T follicular helper cell (primary cell): Measurements from ENCODE around the gene TCF25.
"Not testable (repeated sequence)": the region's sequence is repeated elsewhere in the genome, so short reads cannot be mapped to it uniquely, and the experiment has no call there.

Experiments used
- DNase-seq: peaks from one replicate; pipeline ENCODE4 v3.0.0-alpha.2; 2020; ENCODE audit warnings: low read depth

TCF25 gene

DNA sequence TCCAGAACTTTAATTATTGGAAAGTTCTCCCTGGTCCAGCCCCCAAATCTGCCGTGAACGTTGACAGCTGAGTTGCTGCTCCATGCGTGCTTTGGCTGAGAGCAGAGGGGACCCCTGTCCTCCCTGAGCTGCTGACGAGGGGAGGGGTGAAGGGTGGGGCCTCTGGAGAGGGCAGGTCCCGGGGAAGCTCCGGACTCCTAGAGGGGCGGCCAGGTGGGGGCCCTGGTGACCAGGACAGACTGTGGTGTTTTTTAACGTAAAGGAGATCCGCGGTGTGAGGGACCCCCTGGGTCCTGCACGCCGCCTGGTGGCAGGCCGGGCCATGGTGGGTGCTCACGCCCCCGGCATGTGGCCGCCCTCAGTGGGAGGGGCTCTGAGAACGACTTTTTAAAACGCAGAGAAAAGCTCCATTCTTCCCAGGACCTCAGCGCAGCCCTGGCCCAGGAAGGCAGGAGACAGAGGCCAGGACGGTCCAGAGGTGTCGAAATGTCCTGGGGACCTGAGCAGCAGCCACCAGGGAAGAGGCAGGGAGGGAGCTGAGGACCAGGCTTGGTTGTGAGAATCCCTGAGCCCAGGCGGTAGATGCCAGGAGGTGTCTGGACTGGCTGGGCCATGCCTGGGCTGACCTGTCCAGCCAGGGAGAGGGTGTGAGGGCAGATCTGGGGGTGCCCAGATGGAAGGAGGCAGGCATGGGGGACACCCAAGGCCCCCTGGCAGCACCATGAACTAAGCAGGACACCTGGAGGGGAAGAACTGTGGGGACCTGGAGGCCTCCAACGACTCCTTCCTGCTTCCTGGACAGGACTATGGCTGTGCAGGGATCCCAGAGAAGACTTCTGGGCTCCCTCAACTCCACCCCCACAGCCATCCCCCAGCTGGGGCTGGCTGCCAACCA is 45.3 kb downstream of the TCF25 start, which contains the start of gene MC1R:
Gene MC1R, plus strand, starts transcription at position 410 of the 895 bp plus-strand sequence. Its CDS starts 397 bp downstream, at position 807.
- DNase-seq = no peak

DNA sequence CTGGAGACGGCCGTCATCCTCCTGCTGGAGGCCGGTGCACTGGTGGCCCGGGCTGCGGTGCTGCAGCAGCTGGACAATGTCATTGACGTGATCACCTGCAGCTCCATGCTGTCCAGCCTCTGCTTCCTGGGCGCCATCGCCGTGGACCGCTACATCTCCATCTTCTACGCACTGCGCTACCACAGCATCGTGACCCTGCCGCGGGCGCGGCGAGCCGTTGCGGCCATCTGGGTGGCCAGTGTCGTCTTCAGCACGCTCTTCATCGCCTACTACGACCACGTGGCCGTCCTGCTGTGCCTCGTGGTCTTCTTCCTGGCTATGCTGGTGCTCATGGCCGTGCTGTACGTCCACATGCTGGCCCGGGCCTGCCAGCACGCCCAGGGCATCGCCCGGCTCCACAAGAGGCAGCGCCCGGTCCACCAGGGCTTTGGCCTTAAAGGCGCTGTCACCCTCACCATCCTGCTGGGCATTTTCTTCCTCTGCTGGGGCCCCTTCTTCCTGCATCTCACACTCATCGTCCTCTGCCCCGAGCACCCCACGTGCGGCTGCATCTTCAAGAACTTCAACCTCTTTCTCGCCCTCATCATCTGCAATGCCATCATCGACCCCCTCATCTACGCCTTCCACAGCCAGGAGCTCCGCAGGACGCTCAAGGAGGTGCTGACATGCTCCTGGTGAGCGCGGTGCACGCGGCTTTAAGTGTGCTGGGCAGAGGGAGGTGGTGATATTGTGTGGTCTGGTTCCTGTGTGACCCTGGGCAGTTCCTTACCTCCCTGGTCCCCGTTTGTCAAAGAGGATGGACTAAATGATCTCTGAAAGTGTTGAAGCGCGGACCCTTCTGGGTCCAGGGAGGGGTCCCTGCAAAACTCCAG is 46.4 kb downstream of the TCF25 start:
- no peak for DNase-seq

DNA sequence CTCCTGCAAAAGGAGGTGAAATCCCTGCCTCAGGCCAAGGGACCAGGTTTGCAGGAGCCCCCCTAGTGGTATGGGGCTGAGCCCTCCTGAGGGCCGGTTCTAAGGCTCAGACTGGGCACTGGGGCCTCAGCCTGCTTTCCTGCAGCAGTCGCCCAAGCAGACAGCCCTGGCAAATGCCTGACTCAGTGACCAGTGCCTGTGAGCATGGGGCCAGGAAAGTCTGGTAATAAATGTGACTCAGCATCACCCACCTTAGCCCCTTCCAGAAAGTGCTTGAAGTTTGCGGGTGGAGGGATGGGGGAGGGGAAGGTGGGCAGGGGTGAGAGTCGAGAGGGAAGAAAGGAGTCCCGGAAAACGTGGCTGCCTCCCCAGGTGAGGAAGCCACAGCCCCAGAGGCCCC is 47.3 kb downstream of the TCF25 start:
- DNase-seq = no peak

DNA sequence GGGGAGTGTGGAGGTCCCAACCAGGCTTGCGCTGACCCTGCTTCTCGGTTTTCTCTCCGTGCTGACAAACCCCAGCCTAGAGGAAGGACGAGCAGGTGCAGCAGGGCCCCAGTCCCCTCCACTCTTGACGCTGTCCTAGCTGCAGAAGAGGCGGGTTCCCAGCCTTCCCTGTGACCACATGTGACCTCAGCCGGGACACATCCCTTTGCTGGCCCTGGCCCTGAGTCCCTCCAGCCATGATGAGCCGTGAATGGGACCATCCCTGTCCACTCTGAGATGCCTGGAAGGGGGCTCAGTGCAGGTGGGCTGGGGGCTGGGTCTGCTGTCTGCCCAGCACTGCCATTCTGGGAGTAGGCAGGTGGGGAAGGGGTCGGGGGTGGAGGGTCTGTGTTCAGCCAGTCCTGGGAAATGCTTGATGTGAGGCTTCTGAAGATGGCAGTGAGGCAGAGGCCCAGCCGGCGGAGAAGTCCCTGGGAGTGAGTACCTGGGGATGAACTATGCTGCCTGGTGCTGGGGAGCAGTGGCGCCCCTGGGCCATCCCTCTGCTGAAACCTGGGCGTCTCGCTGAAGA is 47.8 kb downstream of the TCF25 start:
- DNase-seq = no peak

DNA sequence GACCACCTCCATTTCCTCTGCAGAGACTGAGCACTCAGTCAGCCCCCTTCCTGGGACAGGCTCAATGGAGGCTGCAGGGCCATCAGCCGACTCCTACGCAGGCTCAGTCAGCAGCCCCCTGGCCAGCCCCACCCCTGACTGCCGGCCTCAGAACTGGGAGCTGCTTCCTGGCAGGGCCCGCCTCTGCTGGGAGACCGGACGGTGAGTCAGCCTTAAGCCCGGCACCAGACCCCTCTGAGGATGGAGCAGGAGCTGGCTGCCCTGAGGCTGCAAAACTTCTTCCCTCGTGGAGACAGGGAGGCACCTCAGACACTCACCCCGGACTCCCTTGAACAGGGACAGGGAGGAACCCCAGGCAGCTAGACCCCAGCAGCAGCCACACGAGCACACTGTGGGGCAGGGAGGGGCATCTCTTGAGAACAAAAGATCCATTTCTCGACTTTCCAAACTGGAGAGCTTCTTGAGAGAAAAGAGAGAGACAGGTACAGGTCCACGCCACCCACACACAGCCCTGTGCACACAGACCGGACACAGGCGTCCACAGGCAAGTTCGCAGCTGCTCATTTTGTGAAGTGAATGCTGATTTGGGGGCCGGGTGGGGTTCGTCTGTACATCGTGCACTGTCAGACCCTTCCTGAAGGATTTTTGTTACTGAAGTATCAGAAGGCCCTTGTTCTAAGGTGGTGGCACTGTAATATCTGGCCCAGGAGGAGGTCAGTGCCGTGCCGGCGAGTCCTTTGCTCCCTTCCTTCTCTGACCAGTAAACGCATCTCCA is 48.5 kb downstream of the TCF25 start:
- no peak for DNase-seq

DNA sequence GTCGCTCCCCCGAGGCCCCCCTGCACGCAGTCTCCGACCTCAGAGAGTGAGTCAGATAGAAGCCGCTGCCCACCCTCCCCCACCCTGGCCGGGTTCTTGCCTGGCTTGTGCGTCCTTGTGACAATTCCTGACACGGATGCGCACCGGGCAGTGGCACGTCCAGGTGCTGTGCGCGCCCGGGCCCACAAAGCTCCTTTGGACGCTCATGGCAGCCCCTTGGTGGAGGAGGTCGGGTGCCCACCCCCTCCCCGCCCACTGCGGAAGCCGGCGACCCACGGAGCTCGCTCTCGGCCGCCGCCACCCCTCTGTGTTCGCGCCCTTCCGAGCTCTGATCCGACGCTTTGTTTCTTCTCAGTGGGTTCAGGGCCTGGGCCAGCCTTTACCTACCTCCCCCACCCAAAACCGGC is 49.1 kb downstream of the TCF25 start:
- DNase-seq = no peak

DNA sequence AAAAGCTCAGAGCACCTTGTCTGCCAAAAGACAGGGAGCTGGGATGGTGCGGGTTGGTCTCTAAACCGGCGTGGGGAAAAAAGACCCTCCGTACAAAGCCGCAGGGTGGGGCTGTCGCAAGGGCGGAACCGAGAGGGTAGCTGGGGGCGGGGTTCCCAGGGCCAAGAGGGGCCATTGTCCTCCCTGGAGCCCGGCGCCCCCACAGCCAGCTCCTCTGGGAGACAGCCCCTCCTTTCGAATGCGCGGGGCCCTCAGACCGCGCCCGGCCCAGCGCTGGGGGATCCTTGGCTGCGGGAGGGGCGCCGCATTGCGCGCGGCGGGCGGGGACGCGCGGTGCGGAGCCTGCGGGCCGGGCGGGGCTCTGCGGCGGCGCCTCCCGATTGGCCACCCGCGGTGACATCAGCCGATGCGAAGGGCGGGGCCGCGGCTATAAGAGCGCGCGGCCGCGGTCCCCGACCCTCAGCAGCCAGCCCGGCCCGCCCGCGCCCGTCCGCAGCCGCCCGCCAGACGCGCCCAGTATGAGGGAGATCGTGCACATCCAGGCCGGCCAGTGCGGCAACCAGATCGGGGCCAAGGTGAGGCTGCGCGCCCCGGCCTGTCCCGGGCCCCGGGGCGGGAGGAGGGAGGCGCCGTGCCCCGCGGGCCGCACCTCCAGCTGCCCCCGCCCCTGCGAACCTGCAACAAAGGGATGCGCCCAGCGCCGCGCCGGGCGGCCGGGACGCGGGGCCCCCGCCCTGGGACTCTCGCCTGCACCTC is 49.7 kb downstream of the TCF25 start, which contains the start of gene TUBB3:
Gene TUBB3, plus strand, starts transcription at position 459 of the 756 bp plus-strand sequence. Its CDS starts 60 bp downstream, at position 519.
- DNase-seq = no peak

DNA sequence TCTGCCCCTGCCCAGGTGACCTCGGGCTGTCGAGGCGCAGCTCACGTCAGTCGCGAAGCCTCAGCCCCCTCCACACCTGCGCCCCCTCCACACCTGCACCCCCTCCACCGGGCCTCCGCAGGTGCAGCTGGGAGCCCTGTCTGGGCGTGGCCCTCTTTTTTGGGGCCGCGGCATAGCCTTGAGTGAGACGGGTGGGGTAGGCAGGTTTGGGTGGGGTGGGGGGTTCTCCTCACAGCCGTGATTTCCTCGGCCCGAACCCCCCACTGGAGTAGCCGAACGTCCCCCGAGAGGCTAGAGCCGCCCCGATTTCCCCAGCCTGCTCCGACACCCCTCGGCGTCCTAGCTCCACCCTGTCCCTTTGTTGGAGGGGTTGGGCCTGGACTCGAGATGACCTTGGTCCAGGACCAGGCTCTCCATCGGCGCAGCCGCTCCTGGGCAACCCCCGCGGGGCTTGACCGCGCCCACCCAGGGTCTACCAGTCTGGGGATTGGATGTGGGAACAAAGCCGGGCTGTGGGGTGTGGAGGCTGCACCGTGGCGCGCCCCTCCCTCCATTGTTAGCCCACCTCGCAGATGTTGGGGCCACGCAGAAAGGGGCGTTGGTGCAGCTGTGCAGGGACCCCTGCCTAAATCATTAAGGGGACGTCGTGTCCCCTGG is 50.4 kb downstream of the TCF25 start:
- DNase-seq = no peak

DNA sequence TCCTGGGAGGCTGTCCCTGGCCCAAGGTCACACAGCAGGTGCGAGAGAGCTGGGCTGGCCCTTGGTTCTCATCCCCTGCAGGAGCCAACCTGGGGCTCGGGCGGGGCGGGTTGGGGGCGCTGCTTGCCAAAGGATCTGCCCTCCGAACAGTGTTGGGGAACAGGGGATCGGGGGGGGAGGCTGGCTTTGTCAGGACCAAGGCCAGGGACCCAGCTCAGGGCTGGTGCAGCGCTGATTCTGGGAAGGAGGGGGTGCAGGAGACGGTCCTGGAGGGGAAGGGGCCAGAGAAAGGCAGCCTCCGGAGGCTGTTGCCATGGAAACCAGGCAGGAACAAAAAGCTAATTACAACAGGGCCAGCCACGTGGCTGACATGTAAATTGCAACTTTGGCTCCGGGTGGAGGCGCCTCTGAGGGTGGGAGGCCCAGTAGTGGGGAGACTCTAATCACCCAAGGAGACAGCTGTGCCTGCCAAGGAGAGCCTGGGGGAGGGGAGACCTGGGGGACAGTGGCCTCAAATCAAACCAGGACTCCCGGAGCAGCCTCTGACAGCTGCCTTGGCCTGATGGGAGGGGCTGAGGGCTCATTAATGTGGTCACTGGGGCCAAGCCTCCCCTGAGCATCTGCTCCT is 51.0 kb downstream of the TCF25 start:
- peak; percentile 36 for DNase-seq

DNA sequence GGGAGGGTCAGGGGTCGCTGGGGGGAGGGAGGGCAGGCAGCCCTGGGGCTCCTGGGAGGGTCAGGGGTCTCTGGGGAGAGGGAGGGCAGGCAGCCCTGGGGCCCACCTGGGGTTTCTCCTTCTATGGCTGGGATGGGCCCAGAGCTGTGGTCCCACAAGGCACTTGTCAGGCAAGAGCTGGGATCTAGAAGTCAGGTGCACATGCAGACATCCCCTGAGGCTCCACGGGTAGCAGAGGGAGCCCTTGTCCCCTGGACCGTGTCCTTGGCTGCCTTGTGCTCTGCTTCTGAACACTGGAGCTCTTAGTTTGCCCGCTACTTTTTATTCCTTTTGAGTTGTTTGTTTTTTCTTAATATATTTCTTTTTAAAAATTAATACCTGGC is 51.5 kb downstream of the TCF25 start:
- no peak for DNase-seq

DNA sequence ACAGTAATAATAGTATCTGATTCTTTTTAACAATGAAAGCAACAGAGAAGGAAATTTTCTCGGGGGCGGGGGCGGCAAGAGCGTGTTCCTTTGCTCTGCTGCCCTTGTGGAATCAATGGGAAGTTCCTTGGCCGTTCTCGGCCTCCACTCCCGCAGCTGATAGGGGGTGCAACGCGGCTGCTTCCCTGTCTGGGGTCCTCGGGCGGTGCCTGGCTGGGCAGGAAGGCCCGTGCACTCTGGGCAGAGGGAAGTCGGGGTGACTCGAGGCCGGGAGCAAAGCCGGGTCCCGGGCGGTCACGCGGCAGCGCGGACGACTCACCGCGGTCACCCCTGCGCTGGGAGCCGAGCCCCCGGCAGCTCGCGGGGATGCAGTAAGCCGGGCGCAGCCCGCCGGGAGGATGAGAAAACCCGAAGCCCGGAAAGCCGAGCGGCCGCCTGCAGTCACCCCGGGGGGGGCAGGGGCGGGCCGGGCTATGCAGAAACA is 52.2 kb downstream of the TCF25 start:
- DNase-seq = no peak

DNA sequence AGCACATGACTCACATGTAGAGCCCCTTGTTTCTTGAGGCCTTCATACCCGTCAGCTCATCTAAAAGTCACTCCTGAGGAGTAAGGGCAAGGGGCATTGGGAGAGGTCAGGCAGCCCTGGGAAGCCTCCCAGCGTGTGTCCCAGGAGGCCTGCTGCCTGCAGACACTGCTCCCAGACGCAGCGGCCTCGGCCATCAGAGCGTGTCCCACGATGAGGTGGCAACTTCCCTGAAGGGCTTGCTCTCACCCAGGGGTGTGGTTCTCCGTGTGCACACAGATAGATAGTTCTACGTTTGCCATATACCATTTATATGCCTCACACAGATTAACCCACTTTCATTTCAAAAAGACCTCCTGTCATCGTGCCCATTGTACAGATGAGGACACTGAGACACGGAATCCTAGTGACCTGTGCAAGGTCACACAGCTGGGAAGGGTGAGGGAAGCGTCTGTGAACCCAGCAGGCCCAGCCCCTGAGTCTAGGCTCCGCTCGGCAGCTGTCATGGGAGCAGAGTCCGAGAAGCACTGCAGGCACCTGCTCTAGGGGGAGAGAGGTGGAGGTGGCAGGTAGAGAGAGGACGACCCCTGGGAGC is 58.0 kb downstream of the TCF25 start:
- no peak for DNase-seq

DNA sequence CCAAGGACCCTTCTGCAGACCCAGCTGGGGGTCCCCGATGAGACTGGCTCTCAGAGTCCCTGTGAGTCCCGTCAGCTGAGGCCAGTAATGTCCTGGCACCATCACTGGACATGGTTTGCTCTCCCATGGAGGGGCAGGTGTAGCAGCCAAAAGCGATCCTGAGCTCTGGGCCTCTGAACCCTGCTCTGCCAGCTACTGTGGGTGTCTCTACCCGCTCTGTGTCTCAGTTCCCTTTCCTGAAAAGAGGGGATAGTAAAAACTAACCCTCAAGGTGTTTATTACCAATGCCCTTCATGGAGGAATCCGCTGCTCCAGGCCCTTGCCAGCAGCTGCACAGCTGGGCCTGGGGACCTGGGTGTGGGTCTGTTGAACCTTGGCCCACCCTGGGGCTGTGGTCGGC is 58.6 kb downstream of the TCF25 start:
- DNase-seq = no peak

DNA sequence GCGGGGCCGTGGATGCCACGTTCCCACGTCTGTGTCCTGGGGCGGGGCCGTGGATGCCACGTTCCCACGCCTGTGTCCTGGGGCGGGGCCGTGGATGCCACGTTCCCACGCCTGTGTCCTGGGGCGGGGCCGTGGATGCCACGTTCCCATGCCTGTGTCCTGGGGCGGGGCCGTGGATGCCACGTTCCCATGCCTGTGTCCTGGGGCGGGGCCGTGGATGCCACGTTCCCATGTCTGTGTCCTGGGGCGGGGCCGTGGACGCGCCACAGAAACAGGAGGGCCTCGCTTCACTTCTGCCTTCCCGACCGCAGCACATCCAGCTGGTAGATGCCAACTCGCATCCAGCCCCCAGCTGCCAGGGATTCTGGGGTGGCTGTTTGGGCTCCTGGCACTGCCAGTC is 60.6 kb downstream of the TCF25 start:
- not testable (repeated sequence) for DNase-seq

DNA sequence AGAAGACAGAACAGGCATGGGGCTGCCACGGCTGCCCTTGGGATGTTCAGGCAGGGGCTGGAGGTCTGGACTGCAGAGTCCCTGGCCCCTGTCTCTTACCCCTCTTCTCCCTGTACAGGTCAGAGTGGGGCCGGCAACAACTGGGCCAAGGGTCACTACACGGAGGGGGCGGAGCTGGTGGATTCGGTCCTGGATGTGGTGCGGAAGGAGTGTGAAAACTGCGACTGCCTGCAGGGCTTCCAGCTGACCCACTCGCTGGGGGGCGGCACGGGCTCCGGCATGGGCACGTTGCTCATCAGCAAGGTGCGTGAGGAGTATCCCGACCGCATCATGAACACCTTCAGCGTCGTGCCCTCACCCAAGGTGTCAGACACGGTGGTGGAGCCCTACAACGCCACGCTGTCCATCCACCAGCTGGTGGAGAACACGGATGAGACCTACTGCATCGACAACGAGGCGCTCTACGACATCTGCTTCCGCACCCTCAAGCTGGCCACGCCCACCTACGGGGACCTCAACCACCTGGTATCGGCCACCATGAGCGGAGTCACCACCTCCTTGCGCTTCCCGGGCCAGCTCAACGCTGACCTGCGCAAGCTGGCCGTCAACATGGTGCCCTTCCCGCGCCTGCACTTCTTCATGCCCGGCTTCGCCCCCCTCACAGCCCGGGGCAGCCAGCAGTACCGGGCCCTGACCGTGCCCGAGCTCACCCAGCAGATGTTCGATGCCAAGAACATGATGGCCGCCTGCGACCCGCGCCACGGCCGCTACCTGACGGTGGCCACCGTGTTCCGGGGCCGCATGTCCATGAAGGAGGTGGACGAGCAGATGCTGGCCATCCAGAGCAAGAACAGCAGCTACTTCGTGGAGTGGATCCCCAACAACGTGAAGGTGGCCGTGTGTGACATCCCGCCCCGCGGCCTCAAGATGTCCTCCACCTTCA is 61.5 kb downstream of the TCF25 start:
- DNase-seq = no peak

DNA sequence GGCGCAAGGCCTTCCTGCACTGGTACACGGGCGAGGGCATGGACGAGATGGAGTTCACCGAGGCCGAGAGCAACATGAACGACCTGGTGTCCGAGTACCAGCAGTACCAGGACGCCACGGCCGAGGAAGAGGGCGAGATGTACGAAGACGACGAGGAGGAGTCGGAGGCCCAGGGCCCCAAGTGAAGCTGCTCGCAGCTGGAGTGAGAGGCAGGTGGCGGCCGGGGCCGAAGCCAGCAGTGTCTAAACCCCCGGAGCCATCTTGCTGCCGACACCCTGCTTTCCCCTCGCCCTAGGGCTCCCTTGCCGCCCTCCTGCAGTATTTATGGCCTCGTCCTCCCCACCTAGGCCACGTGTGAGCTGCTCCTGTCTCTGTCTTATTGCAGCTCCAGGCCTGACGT is 62.2 kb downstream of the TCF25 start:
- DNase-seq = not testable (repeated sequence)

DNA sequence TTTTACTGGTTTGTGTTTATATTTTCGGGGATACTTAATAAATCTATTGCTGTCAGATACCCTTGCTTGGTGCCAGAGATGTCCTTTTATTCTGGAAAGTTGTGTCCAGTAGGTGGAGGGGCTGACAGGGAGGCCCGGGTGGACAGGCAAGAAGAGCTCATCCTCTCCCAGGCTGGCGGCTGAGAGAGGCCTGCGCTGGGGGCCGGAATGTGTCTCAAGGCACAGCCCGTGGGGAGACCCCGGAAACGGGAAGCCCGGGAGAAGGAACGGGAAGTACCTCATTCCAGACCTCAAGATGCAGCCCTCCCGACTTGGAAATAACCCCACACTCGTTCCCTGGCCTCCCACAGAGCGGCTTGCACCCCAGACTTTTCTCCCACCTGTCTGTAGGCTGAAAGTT is 62.6 kb downstream of the TCF25 start:
- no peak for DNase-seq

DNA sequence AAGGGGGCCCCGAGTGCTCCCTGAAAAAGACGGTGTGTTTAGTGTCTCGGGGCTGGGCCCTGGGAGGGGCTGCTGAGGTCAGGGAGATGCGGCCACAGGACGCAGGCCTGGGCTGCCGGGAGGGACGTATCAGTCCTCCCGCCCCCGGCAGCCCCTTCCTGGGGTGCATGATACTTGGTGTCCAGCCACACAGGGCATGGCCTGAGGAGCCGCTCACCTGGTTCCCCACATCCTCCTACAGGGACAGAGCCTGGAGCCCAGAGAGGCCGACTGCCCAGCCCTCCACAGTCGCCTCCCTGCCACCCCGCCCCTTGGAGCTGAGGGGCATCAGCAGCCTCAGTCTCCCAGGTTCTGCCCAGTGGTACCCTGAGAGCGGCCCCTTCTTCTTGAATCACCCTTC is 63.1 kb downstream of the TCF25 start:
- no peak for DNase-seq
